DND-41 (cell line): ENCODE data around the gene RASGRP1.

Experiments
- EZH2 ChIP-seq: IDR thresholded peaks from 3 replicates; pipeline ENCODE4 v1.6.1; 2012; ENCODE audit warnings: borderline replicate concordance, low read depth, mild to moderate bottlenecking, moderate library complexity, low read length, inconsistent platforms; ENCODE audit not compliant: severe bottlenecking
- TF ChIP-seq, protein P1 (sequence below): IDR thresholded peaks from 2 replicates; pipeline ENCODE4 v1.5.1; 2012; ENCODE audit warnings: borderline replicate concordance, low read length, moderate library complexity, mild to moderate bottlenecking; ENCODE audit not compliant: poor library complexity, severe bottlenecking; ENCODE audit errors: extremely low read depth

GRCh38 chr15:38611228-38611627 is 46.6 kb upstream of the RASGRP1 start:
- TF ChIP-seq, protein P1, sequence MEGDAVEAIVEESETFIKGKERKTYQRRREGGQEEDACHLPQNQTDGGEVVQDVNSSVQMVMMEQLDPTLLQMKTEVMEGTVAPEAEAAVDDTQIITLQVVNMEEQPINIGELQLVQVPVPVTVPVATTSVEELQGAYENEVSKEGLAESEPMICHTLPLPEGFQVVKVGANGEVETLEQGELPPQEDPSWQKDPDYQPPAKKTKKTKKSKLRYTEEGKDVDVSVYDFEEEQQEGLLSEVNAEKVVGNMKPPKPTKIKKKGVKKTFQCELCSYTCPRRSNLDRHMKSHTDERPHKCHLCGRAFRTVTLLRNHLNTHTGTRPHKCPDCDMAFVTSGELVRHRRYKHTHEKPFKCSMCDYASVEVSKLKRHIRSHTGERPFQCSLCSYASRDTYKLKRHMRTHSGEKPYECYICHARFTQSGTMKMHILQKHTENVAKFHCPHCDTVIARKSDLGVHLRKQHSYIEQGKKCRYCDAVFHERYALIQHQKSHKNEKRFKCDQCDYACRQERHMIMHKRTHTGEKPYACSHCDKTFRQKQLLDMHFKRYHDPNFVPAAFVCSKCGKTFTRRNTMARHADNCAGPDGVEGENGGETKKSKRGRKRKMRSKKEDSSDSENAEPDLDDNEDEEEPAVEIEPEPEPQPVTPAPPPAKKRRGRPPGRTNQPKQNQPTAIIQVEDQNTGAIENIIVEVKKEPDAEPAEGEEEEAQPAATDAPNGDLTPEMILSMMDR: no peak
- TF ChIP-seq EZH2: no peak
